OCI-LY1 (cell line): ENCODE results near the gene MGAT3.

Source experiments
- H2AFZ ChIP-seq: fragments of 200-600 bp; sonication (generic), shearing (Covaris generic); 2 replicates; pipeline ENCODE4 v1.6.0; 2014; ENCODE audit warnings: antibody characterized with exemption, mild to moderate bottlenecking, low read length
- H3F3A ChIP-seq: fragments of 200-600 bp; sonication (generic), shearing (Covaris generic); 2 replicates; pipeline ENCODE4 v1.6.0; 2014; ENCODE audit warnings: mild to moderate bottlenecking, antibody characterized with exemption, low read length, moderate library complexity; ENCODE audit not compliant: insufficient read depth
- H3K27ac ChIP-seq: fragments of 200-600 bp; sonication (generic); 2 replicates; pipeline ENCODE4 v1.5.1; 2014; ENCODE audit warnings: low read length, mixed run types, mild to moderate bottlenecking, low read depth; ENCODE audit not compliant: poor library complexity, severe bottlenecking
- H3K27me3 ChIP-seq: fragments of 200-600 bp; sonication (generic); 2 replicates; pipeline ENCODE4 v1.6.0; 2014; ENCODE audit warnings: antibody characterized with exemption, mild to moderate bottlenecking, low read length, moderate library complexity; ENCODE audit not compliant: insufficient read depth
- H3K36me3 ChIP-seq: fragments of 200-600 bp; sonication (generic); 2 replicates; pipeline ENCODE4 v1.6.1; 2014; ENCODE audit warnings: mild to moderate bottlenecking, antibody characterized with exemption, low read length, moderate library complexity, mixed read lengths; ENCODE audit not compliant: insufficient read depth
- H3K4me1 ChIP-seq: fragments of 200-600 bp; sonication (generic); 2 replicates; pipeline ENCODE4 v1.5.1; 2014; ENCODE audit warnings: mild to moderate bottlenecking, low read length, moderate library complexity; ENCODE audit not compliant: insufficient read depth, severe bottlenecking
- H3K4me2 ChIP-seq: fragments of 200-600 bp; sonication (generic), shearing (Covaris generic); 2 replicates; pipeline ENCODE4 v1.6.1; 2014; ENCODE audit warnings: low read length
- H3K4me3 ChIP-seq: fragments of 200-600 bp; sonication (generic); 2 replicates; pipeline ENCODE4 v1.5.1; 2014; ENCODE audit warnings: low read length, low read depth, mild to moderate bottlenecking, mixed read lengths; ENCODE audit not compliant: poor library complexity, severe bottlenecking
- H3K79me2 ChIP-seq: fragments of 200-600 bp; shearing (Covaris generic); 2 replicates; pipeline ENCODE4 v1.6.1; 2016; ENCODE audit warnings: mixed run types, low read length, mixed read lengths; ENCODE audit not compliant: insufficient read depth
- H3K9ac ChIP-seq: fragments of 200-600 bp; sonication (generic), shearing (Covaris generic); 2 replicates; pipeline ENCODE4 v1.6.1; 2014; ENCODE audit warnings: mild to moderate bottlenecking, low read length, mixed read lengths
- H3K9me2 ChIP-seq: fragments of 200-600 bp; sonication (generic), shearing (Covaris generic); 2 replicates; pipeline ENCODE4 v1.6.1; 2014; ENCODE audit warnings: low read depth, mild to moderate bottlenecking, low read length, mixed read lengths
- H3K9me3 ChIP-seq: fragments of 200-600 bp; shearing (Covaris generic); 2 replicates; pipeline ENCODE4 v1.6.1; 2014; ENCODE audit warnings: low read length, mixed read lengths
- H4K20me1 ChIP-seq: fragments of 200-600 bp; sonication (generic), shearing (Covaris generic); 2 replicates; pipeline ENCODE4 v1.6.0; 2016; ENCODE audit warnings: mild to moderate bottlenecking, low read length; ENCODE audit not compliant: insufficient read depth
- CTCF ChIP-seq: fragments of 200-600 bp; sonication (generic), shearing (Covaris generic); IDR thresholded peaks from 2 replicates; pipeline ENCODE4 v1.5.1; 2017; ENCODE audit warnings: mild to moderate bottlenecking, antibody characterized with exemption, low read length, moderate library complexity, mixed read lengths
- EZH2 ChIP-seq: fragments of 200-600 bp; sonication (generic), shearing (Covaris generic); IDR thresholded peaks from 2 replicates; pipeline ENCODE4 v1.8.0; 2017; ENCODE audit warnings: borderline replicate concordance, mixed run types, mild to moderate bottlenecking, antibody characterized with exemption, low read length, moderate library complexity, mixed read lengths

Gene MGAT3

GRCh38 chr22:39453765-39454378 lies 2.9 kb upstream of the MGAT3 start:
- H3K9me3 ChIP-seq: no peaks in the 10 kb centered on the region
- H3F3A ChIP-seq: no peaks in the 10 kb centered on the region
- no peaks in the 10 kb centered on the region for H3K9me2 ChIP-seq
- H3K79me2 ChIP-seq: peaks cover 63% of the 10 kb centered on the region
- H3K36me3 ChIP-seq: peaks cover 68% of the 10 kb centered on the region
- H3K4me1 ChIP-seq: peaks cover 88% of the 10 kb centered on the region
- no peaks in the 10 kb centered on the region for H3K27me3 ChIP-seq
- H3K4me2 ChIP-seq: peak overlapping the region; percentile 59
- H3K27ac ChIP-seq: peak overlapping the region; percentile 99
- peak overlapping the region; percentile 44; the same call in 1 of the 2 replicates for H3K9ac ChIP-seq
- H2AFZ ChIP-seq: no peak overlapping the region
- H4K20me1 ChIP-seq: no peaks in the 10 kb centered on the region
- TF ChIP-seq CTCF (no peak), EZH2 (no peak)
- peak overlapping the region; percentile 42 for H3K4me3 ChIP-seq

- no peaks in the 10 kb centered on the region for H3F3A ChIP-seq
- H3K9me2 ChIP-seq: no peaks in the 10 kb centered on the region
- no peak overlapping the region for H2AFZ ChIP-seq
- H3K79me2 ChIP-seq: peaks cover 61% of the 10 kb centered on the region
- no peak for TF ChIP-seq EZH2
- TF ChIP-seq CTCF: no peak
- H3K27me3 ChIP-seq: no peaks in the 10 kb centered on the region
- H3K4me3 ChIP-seq: peak overlapping the region; percentile 42
- H3K4me2 ChIP-seq: peak overlapping the region; percentile 59
- peaks cover 88% of the 10 kb centered on the region for H3K4me1 ChIP-seq
- peak overlapping the region; percentile 99 for H3K27ac ChIP-seq
- peaks cover 66% of the 10 kb centered on the region for H3K36me3 ChIP-seq
- peak overlapping the region; percentile 44; the same call in 1 of the 2 replicates for H3K9ac ChIP-seq
- H3K9me3 ChIP-seq: no peaks in the 10 kb centered on the region
- no peaks in the 10 kb centered on the region for H4K20me1 ChIP-seq
These were observed 2.4 kb upstream of the MGAT3 start for GRCh38 chr22:39454385-39454871.

GRCh38 chr22:39457198-39457555 lies 365 bp downstream of the MGAT3 start:
- Histone ChIP-seq H3K4me2 (peak overlapping the region; percentile 93; the same call in 1 of the 2 replicates), H3F3A (peaks cover 4% of the 10 kb centered on the region), H3K27me3 (no peaks in the 10 kb centered on the region), H3K4me1 (peaks cover 88% of the 10 kb centered on the region), H3K4me3 (peak overlapping the region; percentile 65), H3K36me3 (peaks cover 68% of the 10 kb centered on the region), H3K79me2 (peaks cover 57% of the 10 kb centered on the region), H4K20me1 (no peaks in the 10 kb centered on the region), H2AFZ (no peak overlapping the region), H3K9me2 (no peaks in the 10 kb centered on the region), H3K9ac (peak overlapping the region; percentile 85), H3K27ac (no peak overlapping the region), H3K9me3 (no peaks in the 10 kb centered on the region)
- TF ChIP-seq EZH2 (no peak), CTCF (no peak)
